ENCODE data around the gene JMJD8.

- TF ChIP-seq SPI1 (IDR thresholded peaks at IDR 0.05; ENCODE audit: borderline replicate concordance, insufficient read depth, low read depth, low read length) (no peak), ATF2 (IDR thresholded peaks at IDR 0.05; ENCODE audit: low read length) (no peak), POLR2AphosphoS2 (IDR thresholded peaks at IDR 0.05; ENCODE audit: low read depth, low read length) (no peak), POLR2A (IDR thresholded peaks at IDR 0.05; ENCODE audit: low read depth, low read length) (no peak)
Measured at GRCh38 chr16:676913-677312, 7.2 kb downstream of the JMJD8 start.
